SH-SY5Y (cell line): ENCODE data around the gene ULK4.

Source experiments
- GATA2 ChIP-seq: IDR thresholded peaks from 2 replicates; pipeline ENCODE4 v1.6.1; 2011; ENCODE audit warnings: mild to moderate bottlenecking, low read depth, low read length
- GATA3 ChIP-seq: IDR thresholded peaks from 2 replicates; pipeline ENCODE4 v1.6.1; 2011; ENCODE audit warnings: low read depth, mild to moderate bottlenecking, low read length, moderate library complexity

- TF ChIP-seq GATA2 (no peak), GATA3 (no peak)
Observed at GRCh38 chr3:41431386-41431785, 530.5 kb downstream of the ULK4 start.
